GM19438 (cell line): ENCODE measurements around the gene FBH1.
"Not testable (repeated sequence)": the region's sequence is repeated elsewhere in the genome, so short reads cannot be mapped to it uniquely, and the experiment has no call there.

Experiments
- ATAC-seq: cut with Tn5 transposase; IDR thresholded peaks from one replicate; pipeline ENCODE4 v1.9.1; 2021; ENCODE audit warnings: low read depth; ENCODE audit not compliant: unreplicated experiment

The FBH1 gene

DNA sequence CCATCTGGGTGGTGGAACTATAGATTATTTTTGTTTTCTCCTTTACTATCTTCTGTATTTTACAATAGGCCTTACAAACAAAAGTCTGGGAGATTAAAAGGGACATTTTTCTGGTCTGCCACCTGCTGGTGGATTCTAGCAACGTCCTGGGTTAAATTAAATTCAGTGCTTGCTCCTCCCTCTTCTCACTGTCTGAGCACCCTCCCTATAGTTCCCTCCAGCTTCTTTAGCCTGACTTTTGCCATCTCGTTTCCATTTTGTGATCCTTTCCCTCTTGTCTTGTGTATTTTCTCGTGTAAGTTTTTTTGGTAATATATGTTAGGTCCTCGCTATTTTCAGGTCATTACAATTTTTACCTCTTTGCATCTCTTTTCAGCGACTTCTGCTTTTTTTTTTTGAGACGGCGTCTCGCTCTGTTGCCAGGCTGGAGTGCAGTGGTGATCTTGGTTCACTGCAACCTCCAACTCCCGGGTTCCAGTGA is 16.5 kb upstream of the FBH1 start:
- ATAC-seq: peak; percentile 79

DNA sequence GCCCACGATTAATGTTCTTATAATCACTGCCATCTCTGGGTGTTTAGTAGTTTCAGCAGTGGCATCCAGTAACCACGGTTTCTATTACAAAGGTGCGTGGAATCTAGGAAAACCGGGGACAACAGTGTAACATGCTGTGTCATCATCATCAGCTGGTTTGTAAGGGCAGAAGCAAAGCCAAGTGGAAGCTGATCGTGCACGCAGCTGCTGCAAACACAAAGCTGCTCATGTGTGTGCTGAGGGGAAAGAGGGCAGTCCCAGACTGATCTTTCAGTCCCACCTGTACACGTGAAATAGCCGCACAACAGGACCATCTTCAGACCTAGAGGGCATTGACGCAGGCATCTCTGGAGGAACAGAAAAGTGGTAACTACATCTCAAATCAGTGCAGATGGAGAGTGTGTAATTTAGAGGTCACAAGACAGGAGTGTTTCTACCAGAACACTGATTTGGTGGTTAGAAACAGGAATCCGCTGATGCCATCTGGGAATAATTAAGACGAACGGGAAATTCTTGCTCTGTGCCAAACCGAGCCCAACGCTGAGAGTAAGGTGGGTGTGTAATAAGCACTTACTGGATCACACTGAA is 13.8 kb upstream of the FBH1 start:
- no peak for ATAC-seq

DNA sequence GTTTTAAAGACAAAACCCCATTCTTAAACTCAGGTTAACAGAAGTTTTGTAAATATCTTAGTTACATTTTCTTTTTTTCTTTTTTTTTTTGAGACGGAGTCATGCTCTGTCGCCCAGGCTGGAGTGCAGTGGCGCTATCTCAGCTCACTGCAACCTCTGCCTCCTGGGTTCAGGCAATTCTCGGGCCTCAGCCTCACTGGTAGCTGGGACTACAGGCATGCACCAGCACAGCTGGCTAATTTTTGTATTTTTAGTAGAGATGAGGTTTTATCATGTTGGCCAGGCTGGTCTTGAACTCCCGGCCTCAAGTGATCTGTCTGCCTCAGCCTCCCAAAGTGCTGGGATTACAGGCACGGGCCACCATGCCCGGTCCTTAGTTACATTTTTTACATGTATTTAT is 13.0 kb upstream of the FBH1 start:
- ATAC-seq: not testable (repeated sequence)

DNA sequence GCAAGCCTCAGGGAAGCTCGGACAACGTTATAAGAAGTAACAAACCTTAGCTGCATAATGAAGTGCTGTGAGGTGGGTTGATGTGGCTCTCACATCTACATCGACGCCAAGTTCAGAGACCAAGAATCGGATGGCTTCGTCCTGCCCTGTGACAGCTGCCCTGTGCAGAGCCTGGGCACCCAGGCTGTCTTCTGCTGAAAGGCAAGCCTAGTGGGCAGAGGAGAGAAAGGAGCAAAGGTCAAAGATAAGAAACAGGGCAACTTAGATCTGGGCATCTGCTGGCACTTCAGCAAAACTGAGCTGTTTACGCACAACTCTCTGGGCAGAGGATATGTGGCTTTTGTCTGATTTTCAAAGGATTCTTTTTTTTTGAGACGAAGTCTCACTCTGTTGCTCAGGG is 7.1 kb upstream of the FBH1 start:
- no peak for ATAC-seq

DNA sequence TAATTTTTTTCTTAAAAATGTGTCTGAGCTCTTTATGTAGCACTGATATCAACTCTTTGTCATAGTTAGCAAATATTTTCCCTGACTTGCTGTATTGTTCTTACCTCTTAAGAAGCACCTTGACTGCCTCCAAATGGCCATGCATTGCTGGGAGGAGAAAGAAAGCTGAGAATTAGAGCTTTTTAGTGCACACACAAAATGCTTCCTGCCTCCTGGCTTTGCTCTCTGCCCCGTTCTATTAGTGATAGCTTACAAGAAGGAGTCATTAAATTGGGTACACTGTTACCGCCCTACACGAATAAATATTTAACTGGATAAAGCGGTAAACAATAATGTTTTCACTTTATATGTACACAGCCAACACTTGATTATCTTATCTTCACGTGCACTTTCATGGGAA is 4.4 kb upstream of the FBH1 start:
- no peak for ATAC-seq

DNA sequence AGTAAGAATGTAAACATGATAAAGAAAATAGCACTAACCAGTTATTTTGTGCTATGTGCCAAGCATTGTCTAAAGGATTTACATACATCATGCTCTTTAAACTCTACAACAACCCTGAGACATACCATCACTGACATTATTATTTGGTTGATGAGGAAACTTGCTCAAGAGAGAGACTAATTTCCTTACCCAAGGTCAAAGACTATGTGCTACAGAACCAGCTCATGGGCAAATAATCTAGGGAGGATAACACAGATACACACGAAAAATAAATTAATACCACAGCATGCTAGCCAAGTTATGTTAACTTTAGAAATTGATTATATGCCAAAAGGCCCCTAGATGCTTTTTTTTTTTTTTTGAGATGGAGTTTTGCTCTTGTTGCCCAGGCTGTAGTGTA is 3.0 kb upstream of the FBH1 start:
- no peak for ATAC-seq

DNA sequence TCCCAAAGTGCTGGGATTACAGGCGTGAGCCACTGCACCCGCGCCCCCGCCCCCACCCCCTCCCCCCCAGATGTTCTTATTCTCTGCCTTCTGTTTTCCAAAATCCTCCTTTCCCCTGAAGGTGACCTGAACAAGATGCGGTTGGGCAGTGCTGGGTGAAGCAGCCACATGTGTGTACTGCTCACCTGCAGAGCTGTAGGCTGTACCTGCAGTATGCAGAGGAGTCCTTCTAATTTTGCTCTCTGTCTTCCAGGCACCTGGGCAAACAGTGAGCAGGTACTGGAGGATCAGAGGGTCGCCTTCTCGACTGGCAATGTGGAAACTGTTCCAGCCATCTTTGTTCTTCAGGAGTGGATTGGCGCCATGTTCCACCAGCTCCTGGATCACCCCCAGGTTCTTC is 2.4 kb upstream of the FBH1 start:
- ATAC-seq: no peak

DNA sequence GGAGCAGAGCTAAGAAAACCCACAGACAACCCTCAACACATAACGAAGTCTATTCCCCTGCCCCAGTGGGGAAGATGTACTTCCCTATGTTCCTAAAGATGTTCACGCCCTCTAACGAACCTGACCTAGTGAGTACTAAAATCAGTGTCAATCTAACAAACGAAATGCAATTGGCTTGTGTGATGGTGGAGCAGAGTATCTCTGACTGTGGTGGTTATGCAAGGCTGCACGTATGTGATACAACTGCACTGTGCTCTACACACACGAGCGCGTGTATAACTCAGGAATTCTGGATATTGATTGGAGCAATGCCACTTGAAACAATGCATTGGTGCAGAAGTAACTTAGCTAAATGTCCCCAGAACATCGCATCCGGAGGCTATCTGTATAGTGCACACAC is 1.7 kb upstream of the FBH1 start:
- no peak for ATAC-seq

DNA sequence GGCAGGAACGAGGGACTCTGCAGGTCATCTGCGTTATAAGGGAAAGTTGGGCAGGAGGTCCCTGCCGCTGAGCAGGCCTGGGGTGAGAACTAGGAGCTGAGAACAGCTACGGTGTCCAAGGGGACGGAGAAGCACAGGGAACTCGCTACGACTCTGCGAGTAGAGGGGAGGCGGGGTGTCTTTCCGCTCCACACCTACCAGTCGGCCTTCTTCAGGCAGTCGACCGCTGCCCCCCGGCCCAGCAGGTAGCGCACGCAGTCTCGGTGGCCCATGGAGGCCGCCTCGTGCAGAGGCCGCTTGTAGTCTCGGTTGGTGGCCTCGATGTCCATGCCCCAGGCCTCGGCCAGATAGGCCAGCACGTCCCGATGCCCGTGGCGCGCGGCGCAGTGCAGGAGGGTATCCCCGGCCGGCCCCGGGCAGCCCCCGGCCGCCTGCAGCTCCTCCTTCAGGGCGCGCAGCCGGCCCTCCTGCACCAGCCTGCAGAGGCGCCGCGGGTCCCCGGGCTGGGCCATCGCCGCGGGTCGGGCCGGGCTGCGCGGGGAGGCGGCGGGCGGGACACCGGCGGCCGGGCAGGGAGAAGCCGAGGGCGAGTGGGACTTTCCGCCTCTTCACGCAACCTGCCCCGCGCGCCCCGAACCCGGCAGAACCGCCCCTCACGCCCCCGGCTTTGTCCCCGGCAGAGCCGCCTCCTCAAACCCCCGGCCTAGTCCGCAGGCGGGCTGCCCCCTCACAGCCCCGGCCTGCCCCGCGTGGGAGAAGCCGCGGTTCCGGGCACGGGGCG is 1.0 kb upstream of the FBH1 start:
- peak; percentile 37 for ATAC-seq

DNA sequence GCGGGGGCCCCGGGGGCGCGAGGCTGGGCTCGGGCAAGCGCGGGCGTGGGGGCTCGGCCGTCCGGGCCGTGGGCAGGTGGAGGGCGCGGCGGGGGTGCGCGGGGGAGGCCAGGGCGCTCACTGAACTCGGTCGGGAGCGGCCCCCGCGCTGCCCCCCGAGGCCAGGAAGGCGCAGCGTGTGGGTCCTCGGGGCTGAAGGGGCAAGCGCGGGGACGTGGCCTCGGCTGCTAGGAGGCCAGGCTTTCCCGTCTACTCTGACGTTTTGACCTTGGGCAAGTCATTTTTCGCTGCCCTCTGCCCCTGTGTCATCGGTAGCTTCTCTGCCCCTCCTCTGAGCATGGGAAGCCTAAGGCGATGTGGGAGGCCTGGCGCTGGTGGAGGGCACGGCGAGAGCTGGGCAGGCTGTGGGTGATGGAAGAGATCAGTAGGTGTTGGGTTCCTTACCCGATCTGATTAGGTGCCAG is 441 bp downstream of the FBH1 start:
- ATAC-seq: peak; percentile 7

DNA sequence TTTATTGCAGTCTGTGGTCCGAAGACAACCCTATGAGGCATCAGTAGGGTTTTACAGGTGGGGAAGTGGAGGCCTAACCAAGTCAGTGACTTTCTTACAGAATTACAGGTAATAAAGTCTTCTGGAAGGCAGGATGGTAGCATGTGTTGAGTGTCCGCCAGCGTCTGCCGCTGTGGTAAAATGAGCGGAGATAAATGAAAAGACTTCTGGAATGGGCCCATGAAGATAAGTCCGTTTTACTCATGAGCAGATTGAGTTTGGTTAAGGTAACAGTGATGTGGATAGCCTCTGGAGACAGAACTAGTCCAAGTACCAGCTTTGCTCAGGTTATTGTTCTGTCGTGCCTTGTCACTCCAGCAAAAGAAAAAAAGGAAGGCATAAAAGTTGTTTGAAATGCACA is 966 bp downstream of the FBH1 start:
- no peak for ATAC-seq

DNA sequence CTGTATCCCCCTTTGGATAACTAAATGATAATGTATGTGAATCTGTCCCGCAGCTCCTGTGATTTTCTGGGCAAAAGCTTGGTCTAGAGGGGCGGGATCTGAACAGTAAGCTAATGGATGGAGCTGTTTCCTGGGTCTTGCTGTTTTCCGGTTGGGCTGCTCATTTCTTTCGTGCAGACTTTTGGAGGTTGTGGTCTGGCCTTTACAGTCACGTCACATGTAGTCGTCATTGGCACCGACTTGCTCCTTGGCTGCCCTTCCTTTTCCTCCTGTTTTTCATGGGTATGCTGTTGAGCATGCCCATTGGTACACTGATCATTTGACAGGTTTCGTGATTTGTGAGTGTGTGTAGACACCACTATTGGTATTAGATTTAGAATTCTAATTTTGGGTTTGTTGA is 2.0 kb downstream of the FBH1 start:
- ATAC-seq: no peak

DNA sequence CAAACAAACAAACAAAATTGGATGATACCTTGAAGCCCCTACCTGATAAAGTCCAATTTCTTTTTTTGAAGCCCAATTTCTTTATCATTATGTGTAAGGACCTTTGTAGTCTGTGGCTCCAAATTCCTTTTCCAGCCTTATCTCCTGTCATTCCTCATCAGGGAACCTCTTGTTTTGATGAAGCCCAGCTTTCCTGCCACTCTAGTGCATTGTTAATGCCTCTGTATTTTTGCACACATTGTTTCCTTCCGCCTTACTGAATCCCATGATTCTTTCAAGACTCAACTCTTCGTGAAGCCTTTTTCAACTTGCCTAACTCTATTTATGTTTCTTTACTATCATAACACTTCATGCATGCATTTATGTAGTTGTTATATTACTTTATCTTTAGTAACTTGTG is 3.3 kb downstream of the FBH1 start:
- no peak for ATAC-seq

DNA sequence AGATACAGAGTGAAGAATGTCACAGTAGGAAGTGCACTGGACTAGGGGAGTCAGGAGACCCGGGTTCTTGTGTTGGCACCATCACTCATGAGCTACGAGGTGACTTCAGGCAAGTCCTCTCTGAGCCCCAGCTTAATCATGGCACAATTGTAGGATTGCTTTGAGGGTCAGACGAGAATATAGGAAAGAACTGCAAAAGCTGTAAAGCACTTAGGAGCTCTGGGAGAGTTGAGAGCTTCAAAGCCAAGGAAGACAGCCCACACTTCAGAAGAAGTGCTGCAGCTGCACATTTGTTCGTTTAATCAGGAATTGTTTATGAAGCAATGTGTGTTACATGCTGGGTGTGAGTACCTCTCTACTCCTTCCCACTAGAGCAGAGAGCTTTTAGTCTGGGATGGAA is 4.4 kb downstream of the FBH1 start:
- no peak for ATAC-seq

DNA sequence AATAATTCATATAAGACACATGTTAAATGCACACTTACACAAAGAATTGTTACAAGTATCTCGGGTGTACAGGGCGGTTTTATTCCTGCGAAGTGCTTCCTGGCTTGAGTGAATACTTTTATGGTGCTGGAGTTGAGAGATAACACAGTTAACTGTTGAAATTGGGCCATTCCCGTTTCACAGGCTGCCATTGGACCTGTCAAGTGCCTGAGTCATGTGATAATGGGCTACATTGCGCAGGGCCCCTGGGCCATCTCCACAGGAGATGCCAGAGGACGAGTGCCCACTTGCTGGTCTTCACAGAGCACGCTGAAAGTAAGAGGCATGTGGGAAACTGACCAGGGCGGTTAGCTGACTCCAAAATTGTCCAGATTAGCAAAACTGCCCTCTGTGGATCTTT is 4.8 kb downstream of the FBH1 start:
- ATAC-seq: no peak

DNA sequence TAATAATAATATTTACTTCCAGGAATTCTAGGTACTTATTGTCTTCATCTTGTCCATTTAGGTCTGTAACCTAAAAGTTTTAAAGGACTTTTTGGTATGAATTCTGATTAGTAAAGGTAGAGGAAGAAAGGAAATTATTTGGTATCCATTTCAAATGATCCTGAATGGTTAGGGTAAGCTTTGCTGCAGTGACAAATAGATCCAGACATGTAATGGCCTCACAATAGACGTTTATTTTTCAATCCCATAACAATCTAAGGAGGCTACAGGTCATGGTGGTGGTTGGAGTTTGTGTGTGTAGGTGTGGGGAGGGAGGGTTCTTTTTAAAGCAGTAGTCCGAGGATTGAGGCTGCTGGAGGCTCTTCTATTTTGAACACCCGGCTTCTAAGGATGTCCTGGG is 5.3 kb downstream of the FBH1 start:
- ATAC-seq: no peak

DNA sequence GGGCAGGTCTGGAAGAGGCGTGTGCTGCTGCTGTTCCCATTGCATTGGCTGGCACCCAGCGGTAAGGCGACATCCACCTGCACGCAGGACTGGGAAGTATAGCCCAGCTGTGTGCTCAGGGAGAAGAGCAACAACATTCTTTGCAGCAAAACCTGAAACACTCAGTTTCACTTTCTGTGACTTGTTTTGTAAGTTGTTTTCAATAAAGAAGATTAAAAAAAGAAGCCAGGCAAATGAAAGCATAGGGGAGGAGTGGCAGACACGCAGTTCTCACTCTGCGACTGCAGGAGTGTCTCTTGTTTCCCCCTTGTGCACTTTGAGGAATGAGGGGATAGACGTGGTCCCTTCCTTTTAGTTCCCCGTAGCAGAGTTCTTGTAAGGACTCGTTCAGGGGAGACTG is 5.8 kb downstream of the FBH1 start:
- ATAC-seq: peak; percentile 63

DNA sequence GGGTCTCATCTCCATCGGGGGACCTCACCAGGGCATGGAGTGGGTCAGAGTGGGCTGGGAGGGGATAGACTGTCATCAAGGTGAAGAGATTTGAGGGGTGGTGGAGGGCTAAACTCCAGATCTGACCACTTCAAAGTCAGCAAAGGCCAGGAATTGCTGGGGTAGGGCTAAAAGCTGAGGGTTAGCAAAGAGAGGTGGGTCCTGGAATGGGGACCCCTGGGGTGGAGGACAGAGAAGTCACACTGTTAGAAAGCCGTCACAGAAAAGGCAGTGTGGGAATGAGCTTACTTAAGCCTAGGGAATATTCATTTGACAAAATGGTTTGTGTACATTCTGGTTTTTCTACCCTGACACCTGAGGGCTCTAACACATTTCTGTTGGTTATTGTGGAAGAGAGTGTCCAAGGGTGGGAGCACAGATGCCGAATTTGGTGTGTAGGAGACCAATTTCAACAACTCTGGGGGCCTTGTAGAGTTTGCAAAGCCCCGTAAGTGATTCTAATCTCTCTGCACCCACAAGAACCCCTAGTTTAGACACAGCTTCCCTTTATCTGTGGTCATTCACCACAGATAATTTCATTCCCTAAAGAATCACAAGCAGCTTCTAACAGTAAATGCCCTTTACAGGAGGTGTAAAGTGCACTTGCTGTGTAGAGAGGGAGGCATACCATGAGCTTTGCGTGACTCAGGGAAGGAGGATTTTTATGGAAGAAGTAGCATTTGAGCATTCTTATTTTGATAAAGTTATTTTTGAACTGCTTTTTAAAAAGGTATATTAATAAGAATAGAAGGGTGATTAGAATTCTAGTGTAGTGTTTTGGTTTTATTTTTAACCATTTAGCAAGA is 6.4 kb downstream of the FBH1 start:
- peak; percentile 15 for ATAC-seq

DNA sequence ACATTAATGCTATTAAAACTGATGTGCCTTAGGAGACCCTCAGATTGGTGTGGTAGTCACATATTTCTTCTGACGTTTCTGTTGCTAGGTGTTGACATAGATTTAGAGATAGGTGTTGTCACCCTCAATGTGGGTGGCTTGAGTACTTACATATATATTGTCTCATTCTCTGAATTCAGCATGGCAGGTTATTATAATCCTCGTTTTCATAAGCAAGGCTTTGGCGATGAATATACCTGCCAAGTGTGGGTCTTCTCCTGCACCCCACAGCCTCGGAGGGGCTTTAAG is 7.0 kb downstream of the FBH1 start:
- ATAC-seq: no peak

DNA sequence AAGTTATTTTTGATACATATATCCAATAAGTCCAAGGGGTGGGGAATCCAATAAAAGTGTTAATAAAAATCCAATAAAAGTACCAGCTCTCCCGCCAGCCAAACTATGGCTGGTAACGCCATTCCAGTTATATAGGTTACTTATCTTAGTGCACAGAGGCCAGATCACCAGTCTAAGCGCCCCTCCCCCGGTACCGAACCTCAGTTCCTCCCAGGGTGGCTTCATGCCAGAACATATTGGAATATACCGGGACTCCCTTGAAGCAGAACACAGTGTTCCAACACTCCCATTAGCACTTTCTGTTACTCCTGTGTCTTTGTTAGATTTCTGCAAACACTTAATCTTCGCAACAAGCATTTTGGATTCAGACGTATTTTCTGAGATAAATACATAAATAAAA is 7.5 kb downstream of the FBH1 start:
- ATAC-seq: no peak

DNA sequence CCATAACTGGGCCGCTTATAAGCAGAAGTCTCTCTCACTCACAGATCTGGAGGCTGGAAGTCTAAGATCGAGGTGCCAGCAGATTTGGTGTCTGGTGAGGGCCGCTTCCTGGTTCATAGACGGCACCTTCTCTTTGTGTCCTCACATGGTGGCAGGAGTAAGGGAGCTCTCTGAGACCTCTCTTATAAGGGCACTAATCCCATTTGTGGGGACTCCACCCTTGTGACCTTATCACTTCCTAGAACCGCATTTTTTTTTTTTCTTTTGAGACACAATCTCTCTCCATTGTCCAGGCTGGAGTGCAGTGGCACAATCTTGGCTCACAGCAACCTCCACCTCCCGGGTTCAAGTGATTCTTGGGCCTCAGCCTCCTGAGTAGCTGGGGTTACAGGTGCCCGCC is 8.1 kb downstream of the FBH1 start:
- no peak for ATAC-seq

DNA sequence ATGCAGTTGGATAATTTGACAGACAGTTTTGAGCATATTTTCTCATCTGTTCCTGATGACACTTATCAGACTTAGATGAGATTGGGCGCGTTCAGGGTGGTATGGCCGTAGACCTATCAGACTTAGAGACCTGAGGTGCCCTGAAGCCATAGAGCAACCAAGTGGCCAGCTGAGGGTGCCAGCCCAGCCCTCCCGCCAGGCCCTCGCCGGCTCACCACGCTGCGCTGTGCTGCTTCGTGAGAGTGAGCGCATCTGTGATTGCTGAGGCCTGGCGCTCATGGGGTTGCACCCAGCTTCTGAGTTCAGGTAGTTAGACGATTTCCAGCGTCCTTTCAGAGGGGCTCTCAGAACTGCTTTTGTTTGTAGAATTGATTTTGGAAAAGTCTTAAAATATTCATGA is 10.2 kb downstream of the FBH1 start:
- no peak for ATAC-seq
